ENCODE measurements around the gene MYNN.

DNA sequence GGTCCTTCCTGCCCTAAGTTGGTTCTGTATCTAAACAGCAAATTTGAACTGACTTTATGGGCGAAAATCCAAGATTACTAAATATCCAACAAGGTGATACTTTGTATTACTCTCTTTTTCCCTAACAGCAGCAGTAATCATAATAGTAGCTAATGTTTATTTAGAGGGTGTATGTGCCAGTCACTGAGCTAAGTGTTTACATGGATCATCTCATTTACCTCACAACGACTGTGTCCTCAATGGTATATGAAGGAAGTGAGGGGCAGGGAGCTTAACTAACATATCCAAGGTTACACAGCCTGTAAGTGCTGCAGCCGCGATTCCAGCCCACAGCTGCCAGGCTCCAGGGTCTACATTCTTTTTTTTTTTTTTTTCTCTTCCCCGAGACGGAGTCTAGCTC, 49.8 kb downstream of the MYNN start:
- TF ChIP-seq, protein P1, sequence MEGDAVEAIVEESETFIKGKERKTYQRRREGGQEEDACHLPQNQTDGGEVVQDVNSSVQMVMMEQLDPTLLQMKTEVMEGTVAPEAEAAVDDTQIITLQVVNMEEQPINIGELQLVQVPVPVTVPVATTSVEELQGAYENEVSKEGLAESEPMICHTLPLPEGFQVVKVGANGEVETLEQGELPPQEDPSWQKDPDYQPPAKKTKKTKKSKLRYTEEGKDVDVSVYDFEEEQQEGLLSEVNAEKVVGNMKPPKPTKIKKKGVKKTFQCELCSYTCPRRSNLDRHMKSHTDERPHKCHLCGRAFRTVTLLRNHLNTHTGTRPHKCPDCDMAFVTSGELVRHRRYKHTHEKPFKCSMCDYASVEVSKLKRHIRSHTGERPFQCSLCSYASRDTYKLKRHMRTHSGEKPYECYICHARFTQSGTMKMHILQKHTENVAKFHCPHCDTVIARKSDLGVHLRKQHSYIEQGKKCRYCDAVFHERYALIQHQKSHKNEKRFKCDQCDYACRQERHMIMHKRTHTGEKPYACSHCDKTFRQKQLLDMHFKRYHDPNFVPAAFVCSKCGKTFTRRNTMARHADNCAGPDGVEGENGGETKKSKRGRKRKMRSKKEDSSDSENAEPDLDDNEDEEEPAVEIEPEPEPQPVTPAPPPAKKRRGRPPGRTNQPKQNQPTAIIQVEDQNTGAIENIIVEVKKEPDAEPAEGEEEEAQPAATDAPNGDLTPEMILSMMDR (IDR thresholded peaks at IDR 0.05 in 4 of 5, conservative IDR thresholded peaks at IDR 0.05 in 1 of 5), result no peak
- no peak for TF ChIP-seq POLR2A (IDR thresholded peaks at IDR 0.05)
